GM18498 (cell line): ENCODE results near the gene RBM14.
A peak's percentile ranks its signal among the peaks of the same experiment; 100 is the strongest.
"Not testable (repeated sequence)": the region's sequence is repeated elsewhere in the genome, so short reads cannot be mapped to it uniquely, and the experiment has no call there.

ENCODE experiments used
- ATAC-seq: cut with Tn5 transposase; IDR thresholded peaks from one replicate; pipeline ENCODE4 v1.9.1; 2021; ENCODE audit warnings: mild to moderate bottlenecking, moderate library complexity; ENCODE audit not compliant: unreplicated experiment

Gene RBM14

GRCh38 chr11:66616379-66617154 is at the start of gene RBM14:
TSS of gene RBM14 (plus strand) at chr11:66616630. CDS start at chr11:66616721, 91 bp downstream.
- peak; percentile 88 for ATAC-seq

GRCh38 chr11:66567787-66568123 is 48.7 kb upstream of the RBM14 start:
- ATAC-seq, result no peak

- ATAC-seq, result peak; percentile 56
These were observed 48.1 kb upstream of the RBM14 start, which contains the start of gene CTSF for GRCh38 chr11:66568124-66568916. TSS of gene CTSF (minus strand) at chr11:66568606. CDS start at chr11:66568486, 120 bp downstream.

GRCh38 chr11:66569076-66569475 is 47.4 kb upstream of the RBM14 start:
- ATAC-seq, result no peak

- ATAC-seq, result no peak
These were observed 46.2 kb upstream of the RBM14 start for GRCh38 chr11:66570079-66570849.

- ATAC-seq, result no peak
These were observed 45.6 kb upstream of the RBM14 start for GRCh38 chr11:66570850-66571180.

GRCh38 chr11:66579017-66579606 is 37.3 kb upstream of the RBM14 start:
- no peak for ATAC-seq

- ATAC-seq, result no peak
These were observed 35.6 kb upstream of the RBM14 start for GRCh38 chr11:66580803-66581202.

- ATAC-seq, result no peak
These were observed 35.2 kb upstream of the RBM14 start for GRCh38 chr11:66581261-66581660.

GRCh38 chr11:66582565-66583147 is 33.8 kb upstream of the RBM14 start:
- ATAC-seq, result not testable (repeated sequence)

GRCh38 chr11:66585447-66585846 is 31.0 kb upstream of the RBM14 start:
- not testable (repeated sequence) for ATAC-seq

- no peak for ATAC-seq
These were observed 30.3 kb upstream of the RBM14 start for GRCh38 chr11:66586136-66586535.

GRCh38 chr11:66589315-66589714 is 27.1 kb upstream of the RBM14 start:
- ATAC-seq, result not testable (repeated sequence)

- no peak for ATAC-seq
These were observed 26.3 kb upstream of the RBM14 start for GRCh38 chr11:66589996-66590675.

GRCh38 chr11:66591175-66591574 is 25.3 kb upstream of the RBM14 start:
- no peak for ATAC-seq

- ATAC-seq, result peak; percentile 89
These were observed 23.8 kb upstream of the RBM14 start, which contains the start of the genes CCDC87 and CCS for GRCh38 chr11:66592457-66593302. TSS of gene CCDC87 (minus strand) at chr11:66593063. CDS start at chr11:66593015, 48 bp downstream. TSS of gene CCS (plus strand) at chr11:66593185. CDS start at chr11:66593262, 77 bp downstream.

- ATAC-seq, result peak; percentile 23
These were observed 23.2 kb upstream of the RBM14 start for GRCh38 chr11:66593303-66593635.

GRCh38 chr11:66593650-66594049 is 22.8 kb upstream of the RBM14 start:
- no peak for ATAC-seq
